ENCODE results near the gene ITLN2. TPM values are rescaled to one million over a fixed set of nuclear protein-coding genes. Genes with fewer than 3 reads are reported as not detected.

The ITLN2 gene
- total and polyA plus RNA-seq, 10 of the 15 experiments (the other 5 are each of a cell fraction or from before 2014, with no cell fraction given) = not detected

DNA sequence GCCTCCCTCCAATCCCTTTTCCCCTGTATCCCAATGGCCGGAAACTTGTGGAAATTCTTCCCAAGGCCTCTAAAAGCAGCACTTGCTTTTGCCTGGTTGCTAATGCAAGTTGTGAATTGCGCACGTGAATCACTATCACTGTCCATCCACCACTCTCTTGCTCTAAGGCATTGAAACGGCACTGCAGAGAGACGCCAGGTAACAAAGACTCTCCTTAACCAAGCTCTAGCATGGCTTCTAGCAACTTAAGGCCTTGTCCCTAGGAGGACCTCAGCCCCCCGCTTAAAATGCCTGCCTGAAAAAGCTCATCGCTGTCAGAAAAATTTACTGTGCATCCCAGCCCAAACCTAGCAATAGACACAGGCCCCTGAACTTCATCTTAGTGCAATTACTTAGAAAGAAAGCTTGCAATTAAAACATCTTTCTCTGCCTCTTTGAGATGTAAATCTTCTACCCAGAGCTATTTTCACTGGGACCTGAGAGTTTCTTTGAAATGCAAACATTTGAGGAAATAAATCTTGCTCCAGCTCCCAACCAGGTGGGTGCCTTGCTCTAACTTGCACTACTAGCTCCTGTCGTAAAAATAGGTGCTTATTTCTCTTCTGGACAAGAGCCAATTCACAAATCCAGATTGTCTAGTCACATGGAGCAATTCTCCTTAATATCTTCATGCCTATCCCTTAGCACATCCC is 32.9 kb upstream of the ITLN2 start:
- Histone ChIP-seq H3K4me3 (no peak overlapping the region), H3K79me2 (ENCODE audit: control insufficient read depth, insufficient read depth, low read length) (no peaks in the 10 kb centered on the region), H3K27me3 (replicated peaks in 1 of 2; ENCODE audit: control insufficient read depth in 2 of 2, insufficient read depth in 2 of 2, low read length in 1 of 2) (no peaks in the 10 kb centered on the region), H4K20me1 (ENCODE audit: control insufficient read depth, insufficient read depth) (no peaks in the 10 kb centered on the region), H2AFZ (ENCODE audit: control insufficient read depth, low read depth, low read length) (no peak overlapping the region), H3K4me2 (ENCODE audit: control insufficient read depth, insufficient read depth) (no peak overlapping the region), H3K36me3 (ENCODE audit: control insufficient read depth in 2 of 2, insufficient read depth in 2 of 2, low read length in 1 of 2) (no peaks in the 10 kb centered on the region), H3K4me1 (ENCODE audit: control insufficient read depth, insufficient read depth, low read length) (no peaks in the 10 kb centered on the region; the same call in 1 of the 2 replicates), H3K27ac (ENCODE audit: control insufficient read depth, insufficient read depth) (no peak overlapping the region), H3K9me3 (replicated peaks; ENCODE audit: control insufficient read depth, insufficient read depth, low read length) (no peaks in the 10 kb centered on the region; the same call in 2 of the 3 replicates), H3K9ac (ENCODE audit: control insufficient read depth, insufficient read depth, low read length) (no peak overlapping the region)
- no peak for DNase-seq (ENCODE audit: low read depth, low spot score)
- SMC1A ChIA-PET (ENCODE audit: uncharacterized antibody, unreplicated experiment) = interaction anchor here (0.6 to 2.1 kb wide), 14 partner anchors 14 to 312 kb away, joined by 3 to 27 read pairs (median 4); partner anchors contain the start of gene ITLN2
- WGBS (ENCODE audit: insufficient coverage, insufficient replicate concordance, low lambda C conversion rate, missing lambda C conversion rate) = 73% methylated on average over 8 of the region's 8 CpGs
- BruUV-seq (replicated peaks) = no TSS peak
- CTCF ChIA-PET = interaction anchor here (0.6 to 7.5 kb wide), 10 partner anchors 10 to 412 kb away, joined by 4 to 136 read pairs (median 10); partner anchors contain the start of genes ITLN2 and KLHDC9
- POLR2A ChIA-PET = no interaction called here
- RAD21 ChIA-PET (ENCODE audit: unreplicated experiment) = interaction anchor here (0.8 to 4.4 kb wide), 11 partner anchors 10 to 368 kb away, joined by 3 to 21 read pairs (median 4); partner anchors contain the start of gene ITLN2
- FAIRE-seq = no peak
- in situ Hi-C loops (cut with MboI) = no loop called here
- intact Hi-C loops (cut with micrococcal nuclease; ENCODE audit: unreplicated experiment) = no loop called here
- no peak for ATAC-seq
- TF ChIP-seq HCFC1 (IDR thresholded peaks at IDR 0.05; ENCODE audit: low read length) (no peak), NFIC (IDR thresholded peaks at IDR 0.05; ENCODE audit: low read depth, low read length) (no peak), GATAD2B (conservative IDR thresholded peaks at IDR 0.05; ENCODE audit: low read depth) (no peak), TARDBP (IDR thresholded peaks at IDR 0.05; ENCODE audit: borderline replicate concordance) (no peak), SMAD1 (IDR thresholded peaks at IDR 0.05; ENCODE audit: low read depth, partially characterized antibody) (no peak), IKZF1 (conservative IDR thresholded peaks at IDR 0.05) (no peak), CBX5 (IDR thresholded peaks at IDR 0.05; ENCODE audit: low read depth) (no peak), YBX1 (IDR thresholded peaks at IDR 0.05) (no peak), EP300 (IDR thresholded peaks at IDR 0.05; ENCODE audit: borderline replicate concordance in 1 of 2, control insufficient read depth in 1 of 2, low read depth in 2 of 2, low read length in 2 of 2) (no peak), MYC (IDR thresholded peaks at IDR 0.05; ENCODE audit: insufficient read depth, insufficient read length, insufficient replicate concordance, low read length, severe bottlenecking) (no peak)
- TF ChIP-seq, protein P1, sequence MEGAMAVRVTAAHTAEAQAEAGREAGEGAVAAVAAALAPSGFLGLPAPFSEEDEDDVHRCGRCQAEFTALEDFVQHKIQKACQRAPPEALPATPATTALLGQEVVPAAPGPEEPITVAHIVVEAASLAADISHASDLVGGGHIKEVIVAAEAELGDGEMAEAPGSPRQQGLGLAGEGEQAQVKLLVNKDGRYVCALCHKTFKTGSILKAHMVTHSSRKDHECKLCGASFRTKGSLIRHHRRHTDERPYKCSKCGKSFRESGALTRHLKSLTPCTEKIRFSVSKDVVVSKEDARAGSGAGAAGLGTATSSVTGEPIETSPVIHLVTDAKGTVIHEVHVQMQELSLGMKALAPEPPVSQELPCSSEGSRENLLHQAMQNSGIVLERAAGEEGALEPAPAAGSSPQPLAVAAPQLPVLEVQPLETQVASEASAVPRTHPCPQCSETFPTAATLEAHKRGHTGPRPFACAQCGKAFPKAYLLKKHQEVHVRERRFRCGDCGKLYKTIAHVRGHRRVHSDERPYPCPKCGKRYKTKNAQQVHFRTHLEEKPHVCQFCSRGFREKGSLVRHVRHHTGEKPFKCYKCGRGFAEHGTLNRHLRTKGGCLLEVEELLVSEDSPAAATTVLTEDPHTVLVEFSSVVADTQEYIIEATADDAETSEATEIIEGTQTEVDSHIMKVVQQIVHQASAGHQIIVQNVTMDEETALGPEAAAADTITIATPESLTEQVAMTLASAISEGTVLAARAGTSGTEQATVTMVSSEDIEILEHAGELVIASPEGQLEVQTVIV (IDR thresholded peaks at IDR 0.05; ENCODE audit: borderline replicate concordance, partially characterized antibody) = no peak
- TF ChIP-seq, protein P2, sequence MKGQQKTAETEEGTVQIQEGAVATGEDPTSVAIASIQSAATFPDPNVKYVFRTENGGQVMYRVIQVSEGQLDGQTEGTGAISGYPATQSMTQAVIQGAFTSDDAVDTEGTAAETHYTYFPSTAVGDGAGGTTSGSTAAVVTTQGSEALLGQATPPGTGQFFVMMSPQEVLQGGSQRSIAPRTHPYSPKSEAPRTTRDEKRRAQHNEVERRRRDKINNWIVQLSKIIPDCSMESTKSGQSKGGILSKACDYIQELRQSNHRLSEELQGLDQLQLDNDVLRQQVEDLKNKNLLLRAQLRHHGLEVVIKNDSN (IDR thresholded peaks at IDR 0.05; ENCODE audit: borderline replicate concordance, extremely low read length, insufficient read depth, low read depth, low read length) = no peak
- TF ChIP-seq, protein P3, sequence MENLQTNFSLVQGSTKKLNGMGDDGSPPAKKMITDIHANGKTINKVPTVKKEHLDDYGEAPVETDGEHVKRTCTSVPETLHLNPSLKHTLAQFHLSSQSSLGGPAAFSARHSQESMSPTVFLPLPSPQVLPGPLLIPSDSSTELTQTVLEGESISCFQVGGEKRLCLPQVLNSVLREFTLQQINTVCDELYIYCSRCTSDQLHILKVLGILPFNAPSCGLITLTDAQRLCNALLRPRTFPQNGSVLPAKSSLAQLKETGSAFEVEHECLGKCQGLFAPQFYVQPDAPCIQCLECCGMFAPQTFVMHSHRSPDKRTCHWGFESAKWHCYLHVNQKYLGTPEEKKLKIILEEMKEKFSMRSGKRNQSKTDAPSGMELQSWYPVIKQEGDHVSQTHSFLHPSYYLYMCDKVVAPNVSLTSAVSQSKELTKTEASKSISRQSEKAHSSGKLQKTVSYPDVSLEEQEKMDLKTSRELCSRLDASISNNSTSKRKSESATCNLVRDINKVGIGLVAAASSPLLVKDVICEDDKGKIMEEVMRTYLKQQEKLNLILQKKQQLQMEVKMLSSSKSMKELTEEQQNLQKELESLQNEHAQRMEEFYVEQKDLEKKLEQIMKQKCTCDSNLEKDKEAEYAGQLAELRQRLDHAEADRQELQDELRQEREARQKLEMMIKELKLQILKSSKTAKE (IDR thresholded peaks at IDR 0.05; ENCODE audit: low read depth, poor library complexity, severe bottlenecking) = no peak
